HG02571 (cell line): ENCODE measurements around the gene ANKS3.

ENCODE experiments used
- ATAC-seq: cut with Tn5 transposase; IDR thresholded peaks from one replicate; pipeline ENCODE4 v1.9.1; 2021; ENCODE audit warnings: mild to moderate bottlenecking, moderate library complexity; ENCODE audit not compliant: unreplicated experiment

ANKS3 gene

DNA sequence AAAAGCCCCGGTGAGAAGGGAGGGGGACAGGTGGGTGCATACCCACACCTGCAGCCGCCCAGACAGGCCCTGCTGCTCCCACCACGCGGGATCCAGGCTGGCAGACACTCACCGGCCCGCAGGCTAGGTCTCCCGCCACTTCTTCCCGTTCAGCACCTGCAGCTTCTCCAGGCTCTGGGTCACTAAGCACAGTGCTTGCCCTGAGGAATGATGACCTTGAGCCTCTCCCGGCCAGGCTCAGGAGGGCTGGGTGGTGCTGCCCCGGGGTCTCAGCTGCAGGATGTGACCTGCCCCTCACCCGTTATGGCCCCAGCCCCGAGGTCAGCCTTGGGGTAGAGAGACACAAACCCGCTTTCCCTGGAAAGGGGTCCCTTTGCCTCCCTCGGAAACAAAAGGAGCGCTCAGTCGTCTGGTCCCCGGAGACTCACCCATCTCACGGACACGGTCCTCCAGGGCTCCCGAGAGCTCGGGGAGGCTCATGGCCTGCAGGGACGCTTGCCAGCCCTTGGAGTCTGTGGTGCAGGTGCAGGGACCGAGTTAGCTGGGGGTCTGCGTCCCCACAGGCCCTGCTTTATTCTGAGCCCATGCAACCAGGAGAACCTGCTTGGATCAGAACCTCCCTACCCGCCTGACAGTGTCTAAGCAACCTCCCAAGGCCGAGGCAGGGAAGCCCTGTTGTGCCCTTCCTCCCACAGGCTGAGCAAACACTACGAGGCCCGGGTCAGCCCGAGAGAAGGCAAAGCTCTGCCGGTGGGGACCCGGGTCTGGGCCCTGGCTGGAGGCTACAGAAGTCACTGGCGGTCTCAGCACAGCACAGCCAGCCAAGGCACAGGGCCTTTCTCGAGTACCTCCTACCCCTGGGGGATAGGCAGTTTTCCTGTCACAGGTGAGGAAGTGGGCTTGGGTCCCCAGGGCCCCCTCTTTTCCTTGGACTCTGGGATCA, 36.9 kb downstream of the ANKS3 start:
- ATAC-seq: no peak

DNA sequence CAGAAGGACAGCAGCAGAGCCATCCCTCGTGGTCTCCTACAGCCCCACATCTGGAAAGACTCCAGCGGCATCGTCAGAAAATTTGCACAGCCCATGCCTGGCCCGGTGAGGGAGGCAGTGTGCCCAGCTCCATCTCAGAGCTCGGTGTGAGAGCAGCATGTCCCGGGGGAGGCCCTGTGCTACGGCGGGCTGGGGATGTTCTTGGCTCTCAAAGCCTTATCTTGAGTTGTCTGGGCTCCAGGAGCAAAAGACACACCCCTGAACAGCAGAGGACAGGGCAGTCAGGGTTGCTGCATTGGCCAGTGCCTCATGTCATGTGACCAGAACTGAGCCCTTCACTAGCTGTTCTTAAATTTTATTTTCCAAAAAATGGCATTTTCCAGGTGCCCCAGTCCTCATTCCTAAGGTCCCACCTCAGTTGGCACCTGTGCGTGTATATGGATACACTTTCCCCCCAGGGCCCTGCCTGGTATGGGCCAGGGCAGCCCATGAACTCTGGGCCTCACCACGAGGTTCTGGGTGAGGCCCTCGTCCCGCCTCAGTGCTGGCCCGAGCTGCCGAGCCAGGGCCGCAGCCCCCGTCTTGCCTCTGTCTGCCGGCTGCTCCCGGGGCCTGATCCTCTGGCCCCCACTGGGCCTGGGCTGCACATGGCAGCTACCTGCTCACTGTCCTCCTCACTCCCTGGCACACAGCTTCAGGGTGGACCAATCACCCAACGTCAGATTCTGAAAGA, 37.7 kb downstream of the ANKS3 start:
- no peak for ATAC-seq

DNA sequence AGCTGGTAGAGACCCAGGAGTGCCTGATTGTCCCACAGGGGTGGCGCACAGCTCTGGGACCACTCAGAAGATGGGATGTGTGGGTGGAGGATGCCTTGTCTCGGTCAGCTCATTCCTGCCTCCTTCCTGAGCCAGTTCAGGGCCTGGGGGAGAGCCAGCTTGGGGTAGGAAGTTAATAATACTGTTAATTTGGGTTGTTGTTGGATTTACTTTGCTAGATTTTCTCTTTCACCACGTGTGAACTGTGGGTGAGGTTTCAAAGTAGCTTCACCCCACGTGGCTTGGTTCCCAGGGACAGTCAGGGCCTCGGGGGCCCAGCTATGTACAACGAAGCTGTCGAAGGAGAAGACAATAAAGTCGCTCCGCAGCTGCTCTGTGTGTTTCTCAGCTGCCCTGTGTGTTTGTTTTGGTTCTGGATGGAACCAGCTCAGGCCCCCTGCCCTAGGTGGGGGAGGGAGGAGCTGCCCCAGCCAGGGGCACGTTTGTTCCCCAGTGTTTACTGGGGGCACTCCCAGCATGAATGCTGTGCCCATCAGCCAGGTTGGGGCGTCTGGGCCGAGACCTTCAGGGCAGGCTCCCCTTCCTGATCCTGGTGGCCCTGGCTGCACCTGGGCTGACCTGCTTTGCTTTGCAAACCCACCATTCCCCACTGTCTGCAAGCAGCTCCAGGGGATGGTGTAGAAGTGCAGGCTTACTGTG, 38.4 kb downstream of the ANKS3 start:
- no peak for ATAC-seq

DNA sequence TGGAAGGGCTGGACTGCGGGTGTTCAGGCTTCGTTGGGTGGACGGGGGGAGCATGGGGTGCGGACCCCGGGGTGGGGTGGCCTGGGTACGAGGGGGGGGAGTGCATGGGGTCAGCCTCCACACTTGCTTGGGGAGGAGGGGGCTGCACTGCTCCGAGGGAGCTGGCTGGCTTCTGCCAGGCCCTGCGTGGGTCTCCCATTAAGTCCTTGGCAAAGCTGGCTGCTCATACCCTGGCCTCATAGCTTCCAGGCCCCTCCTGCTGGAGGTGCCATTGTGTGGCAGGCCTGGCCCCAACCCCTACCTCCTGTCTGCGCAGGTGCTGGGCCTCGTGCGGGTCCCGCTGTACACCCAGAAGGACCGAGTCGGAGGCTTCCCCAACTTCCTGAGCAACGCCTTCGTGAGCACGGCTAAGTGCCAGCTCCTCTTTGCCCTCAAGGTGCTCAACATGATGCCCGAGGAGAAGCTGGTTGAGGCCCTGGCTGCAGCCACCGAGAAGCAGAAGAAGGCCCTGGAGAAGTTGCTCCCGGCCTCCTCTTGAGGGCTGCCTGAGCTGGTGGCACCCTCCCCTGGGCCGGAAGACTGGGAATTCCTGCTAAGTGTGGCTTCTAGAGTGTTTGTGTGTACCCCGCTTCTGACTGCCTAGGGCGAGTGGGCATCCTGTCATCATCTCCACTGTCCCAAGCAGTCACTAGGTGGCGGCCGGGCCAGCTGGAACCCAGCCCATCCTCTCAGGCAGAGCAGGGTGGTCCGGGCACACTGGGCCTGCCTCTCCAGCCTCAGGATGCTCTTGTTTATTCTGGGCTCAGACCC, 39.2 kb downstream of the ANKS3 start:
- no peak for ATAC-seq

DNA sequence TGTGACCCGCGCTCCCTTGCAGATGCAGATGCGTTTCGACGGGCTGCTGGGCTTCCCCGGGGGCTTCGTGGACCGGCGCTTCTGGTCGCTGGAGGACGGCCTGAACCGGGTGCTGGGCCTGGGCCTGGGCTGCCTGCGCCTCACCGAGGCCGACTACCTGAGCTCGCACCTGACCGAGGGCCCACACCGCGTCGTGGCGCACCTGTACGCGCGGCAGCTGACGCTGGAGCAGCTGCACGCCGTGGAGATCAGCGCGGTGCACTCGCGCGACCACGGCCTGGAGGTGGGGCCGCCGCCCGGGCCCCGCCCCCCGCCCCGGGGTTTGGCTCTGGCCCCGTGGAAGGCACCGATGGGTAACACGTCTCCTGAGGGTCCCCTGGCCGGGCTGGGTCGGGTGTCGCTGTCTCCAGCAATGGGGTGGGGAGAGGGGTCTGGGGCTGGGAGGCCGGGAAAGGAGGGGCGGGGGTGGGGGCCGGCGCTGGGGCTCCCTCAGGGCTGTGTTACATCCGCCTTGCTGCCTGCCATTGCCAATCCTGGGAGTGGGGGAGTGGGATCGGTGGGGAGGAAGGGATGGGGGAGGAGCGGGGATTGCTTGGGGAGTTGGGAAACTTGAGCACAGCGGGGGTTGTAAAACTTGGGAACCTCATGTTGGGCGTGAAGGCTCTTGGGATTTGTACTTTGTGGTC, 40.0 kb downstream of the ANKS3 start:
- ATAC-seq: peak; percentile 16

DNA sequence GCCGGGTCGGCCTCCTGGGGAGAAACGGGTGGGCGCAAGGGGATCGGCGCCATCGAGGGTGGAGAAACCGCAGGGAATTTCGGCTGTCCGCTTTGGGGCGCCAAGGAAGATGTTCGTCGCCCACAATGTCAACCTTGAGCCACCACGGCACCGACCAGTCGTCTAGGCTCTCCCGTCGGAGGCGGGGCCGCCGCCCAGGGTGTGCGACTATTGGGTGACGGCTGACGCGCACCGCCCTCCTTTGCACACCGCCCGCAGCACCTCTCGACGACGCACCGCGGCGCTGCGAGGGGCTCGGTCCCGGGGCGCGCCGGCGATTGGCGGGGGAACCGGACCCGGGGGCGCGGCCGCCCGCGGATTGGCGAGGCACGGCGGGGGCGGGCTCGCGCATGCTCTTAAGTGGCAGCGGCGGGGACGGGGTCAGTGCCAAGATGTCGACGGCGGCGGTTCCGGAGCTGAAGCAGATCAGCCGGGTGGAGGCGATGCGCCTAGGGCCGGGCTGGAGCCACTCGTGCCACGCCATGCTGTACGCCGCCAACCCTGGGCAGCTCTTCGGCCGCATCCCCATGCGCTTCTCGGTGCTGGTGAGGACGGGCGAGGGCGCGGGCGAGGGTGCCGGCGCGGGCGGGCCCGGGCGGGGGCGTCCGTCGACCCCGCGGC, 40.6 kb downstream of the ANKS3 start, which contains the start of gene NUDT16L1:
Gene NUDT16L1, plus strand, starts transcription at position 267 of the 660 bp plus-strand sequence. Its CDS starts 165 bp downstream, at position 432.
- ATAC-seq: peak; percentile 92

- peak; percentile 4 for ATAC-seq
Measured at GRCh38 chr16:4692460-4693295, 41.4 kb downstream of the ANKS3 start.

- ATAC-seq: no peak
Measured at GRCh38 chr16:4691666-4692412, 42.2 kb downstream of the ANKS3 start.

DNA sequence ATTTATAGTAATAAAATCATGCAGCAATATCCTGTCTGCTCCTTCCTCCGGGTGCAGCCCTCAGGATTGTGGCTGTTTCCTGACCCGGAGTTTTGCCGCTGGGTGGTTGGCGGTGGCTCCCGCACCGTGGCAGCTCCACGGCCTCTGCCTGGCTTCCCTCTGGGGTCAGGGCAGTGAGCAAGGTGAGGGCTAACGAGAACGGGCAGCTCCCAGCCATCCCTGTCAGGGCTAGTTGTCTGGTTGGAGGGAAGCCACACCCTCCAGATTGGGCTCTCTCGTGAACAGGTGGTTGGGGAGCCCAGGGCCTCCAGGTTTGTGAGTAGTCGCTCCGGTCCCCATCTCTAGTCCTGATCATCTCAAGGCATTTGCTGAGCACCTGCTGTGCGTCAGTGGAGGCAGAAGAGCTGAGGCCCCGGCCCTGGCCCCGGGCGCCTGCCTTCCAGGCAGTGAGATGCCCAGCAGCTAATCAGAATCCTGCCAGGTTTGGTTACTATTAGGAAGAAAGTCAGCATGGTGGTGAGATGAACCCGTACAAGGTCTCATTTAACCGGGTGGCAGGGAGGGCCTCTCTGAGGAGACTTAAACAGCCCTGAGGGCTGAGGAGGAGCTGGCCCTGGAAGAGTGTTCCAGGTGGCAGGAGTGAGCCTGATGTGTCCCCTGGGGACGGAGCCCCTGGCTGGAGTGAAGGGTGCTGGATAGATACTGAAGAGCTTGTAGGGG, 43.0 kb downstream of the ANKS3 start:
- no peak for ATAC-seq

GRCh38 chr16:4689864-4690704, 44.0 kb downstream of the ANKS3 start:
- no peak for ATAC-seq

- no peak for ATAC-seq
Measured at GRCh38 chr16:4689091-4689671, 44.9 kb downstream of the ANKS3 start.

DNA sequence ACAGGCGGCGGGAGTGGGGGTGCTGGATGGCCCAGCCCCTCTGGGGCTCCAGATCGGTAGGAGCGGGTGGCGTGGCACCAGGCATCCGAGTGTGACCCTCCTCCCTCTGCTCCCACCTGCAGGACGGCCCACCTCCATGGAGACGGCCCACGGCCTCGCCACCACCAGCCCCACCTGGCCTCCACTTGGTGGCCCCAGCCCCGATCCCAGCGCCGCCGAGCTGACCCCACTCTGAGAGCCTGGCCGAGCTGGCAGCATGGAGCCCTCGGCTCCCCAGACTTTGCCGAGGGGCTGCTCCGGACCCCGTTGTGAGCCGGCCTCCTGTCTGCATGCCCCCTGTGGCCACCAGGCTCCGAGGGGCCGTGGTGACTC, 45.4 kb downstream of the ANKS3 start:
- no peak for ATAC-seq

DNA sequence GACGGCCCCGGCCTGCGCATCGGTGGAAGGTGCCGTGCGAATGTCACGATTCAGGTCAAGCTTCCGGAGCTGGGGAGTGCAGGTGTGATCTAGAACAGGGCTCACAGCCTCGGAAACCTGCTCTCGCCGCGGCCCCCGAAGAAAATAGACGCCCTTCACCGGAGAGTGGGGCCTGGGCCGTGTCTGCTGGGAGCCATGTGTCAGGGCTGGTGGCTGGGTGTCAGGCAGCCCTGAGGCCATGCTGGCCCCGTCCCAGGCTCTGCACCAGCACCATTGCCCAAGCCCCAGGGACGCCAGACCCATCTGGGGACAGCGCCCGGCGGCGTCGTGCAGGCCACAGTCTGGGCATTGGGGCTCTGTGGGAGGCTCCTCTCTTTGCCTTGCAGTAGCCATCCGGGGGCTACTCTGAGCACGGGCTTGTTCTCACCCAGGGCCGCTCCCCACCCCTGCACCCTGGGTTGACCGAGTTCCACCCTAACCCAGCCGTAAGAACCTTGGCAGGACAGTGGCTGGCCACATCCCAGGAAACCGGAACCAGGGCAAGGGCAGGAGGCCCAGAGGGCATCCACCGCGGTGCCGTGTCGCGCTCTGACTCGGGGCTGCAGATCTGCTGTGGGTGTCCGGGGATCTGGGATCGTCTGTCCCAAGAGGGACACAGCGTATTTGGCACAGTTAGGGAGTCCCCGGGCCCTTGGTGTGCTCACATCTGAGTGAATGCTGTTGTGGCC, 46.0 kb downstream of the ANKS3 start:
- no peak for ATAC-seq

DNA sequence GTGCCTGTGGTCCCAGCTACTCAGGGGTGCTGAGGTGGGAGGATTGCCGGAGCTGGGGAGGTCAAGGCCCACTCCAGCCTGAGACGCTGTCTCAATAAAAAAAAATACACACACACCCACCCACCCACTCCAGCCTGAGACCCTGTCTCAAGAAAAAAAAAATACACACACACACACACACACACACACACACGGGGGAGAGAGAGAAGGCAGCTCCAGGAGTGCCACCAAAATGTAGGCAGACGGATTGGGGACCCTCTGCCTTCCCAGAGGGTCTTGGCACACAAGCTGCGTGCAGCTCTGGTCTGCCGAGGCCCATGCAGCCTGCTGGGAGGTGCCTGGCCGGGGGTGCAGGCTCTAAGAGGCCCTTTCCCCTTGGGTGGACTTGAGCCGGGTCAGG, 46.7 kb downstream of the ANKS3 start:
- ATAC-seq: no peak

- no peak for ATAC-seq
Measured at GRCh38 chr16:4686497-4687210, 47.4 kb downstream of the ANKS3 start.
